Measurements from ENCODE around the gene ATP8A2. TPM values are rescaled to one million over a fixed set of nuclear protein-coding genes. Genes with fewer than 3 reads are reported as not detected.

Gene ATP8A2
- total RNA-seq, 1 experiment from 2014 or later = 5.2 TPM

DNA sequence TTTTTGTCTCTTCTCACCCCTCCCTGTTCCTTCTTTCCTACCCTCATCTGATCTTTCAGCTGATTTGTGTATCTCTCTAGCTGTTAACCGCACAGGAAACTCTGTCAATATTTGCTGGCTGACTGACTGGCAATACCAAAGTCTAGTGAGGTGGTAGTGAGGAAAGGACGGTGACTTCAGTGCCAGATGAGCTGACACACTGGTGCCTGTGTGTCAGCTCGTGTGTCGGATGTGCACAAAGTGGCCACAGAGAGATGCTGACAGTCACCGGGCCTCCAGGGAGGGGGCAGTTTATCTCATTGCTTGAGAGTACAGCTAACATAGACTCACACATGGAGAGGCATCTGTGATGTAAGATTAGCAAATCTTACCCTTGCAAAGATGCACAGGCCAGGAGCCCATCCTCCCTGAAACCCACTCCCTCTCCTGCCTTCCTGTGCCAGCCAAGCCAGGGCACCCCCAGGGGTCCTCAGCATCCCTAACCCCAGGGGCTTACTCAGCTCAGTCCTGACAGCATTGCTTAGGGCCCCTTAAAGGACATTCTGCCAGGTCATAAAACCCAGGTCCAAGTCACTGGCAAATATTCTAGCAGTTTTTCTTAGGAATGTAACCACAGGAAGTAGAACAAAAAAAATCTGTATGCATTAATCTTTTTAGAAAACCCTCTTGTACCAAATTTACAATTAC lies 599.8 kb downstream of the ATP8A2 start:
- Mint-ChIP-seq H3K4me3 (no peak overlapping the region), H3K36me3 (no peaks in the 10 kb centered on the region), H3K27me3 (ENCODE audit: low read depth) (peaks cover 36% of the 10 kb centered on the region), H3K4me1 (peaks cover 83% of the 10 kb centered on the region), H3K9me3 (no peaks in the 10 kb centered on the region), H3K27ac (no peak overlapping the region)
- TF ChIP-seq, protein P1, sequence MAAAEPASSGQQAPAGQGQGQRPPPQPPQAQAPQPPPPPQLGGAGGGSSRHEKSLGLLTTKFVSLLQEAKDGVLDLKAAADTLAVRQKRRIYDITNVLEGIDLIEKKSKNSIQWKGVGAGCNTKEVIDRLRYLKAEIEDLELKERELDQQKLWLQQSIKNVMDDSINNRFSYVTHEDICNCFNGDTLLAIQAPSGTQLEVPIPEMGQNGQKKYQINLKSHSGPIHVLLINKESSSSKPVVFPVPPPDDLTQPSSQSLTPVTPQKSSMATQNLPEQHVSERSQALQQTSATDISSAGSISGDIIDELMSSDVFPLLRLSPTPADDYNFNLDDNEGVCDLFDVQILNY (CRISPR knock-in tag; IDR thresholded peaks at IDR 0.05) = no peak
- TF ChIP-seq, protein P2, sequence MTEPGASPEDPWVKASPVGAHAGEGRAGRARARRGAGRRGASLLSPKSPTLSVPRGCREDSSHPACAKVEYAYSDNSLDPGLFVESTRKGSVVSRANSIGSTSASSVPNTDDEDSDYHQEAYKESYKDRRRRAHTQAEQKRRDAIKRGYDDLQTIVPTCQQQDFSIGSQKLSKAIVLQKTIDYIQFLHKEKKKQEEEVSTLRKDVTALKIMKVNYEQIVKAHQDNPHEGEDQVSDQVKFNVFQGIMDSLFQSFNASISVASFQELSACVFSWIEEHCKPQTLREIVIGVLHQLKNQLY (CRISPR knock-in tag; IDR thresholded peaks at IDR 0.05) = no peak
- TF ChIP-seq ZNF138 (CRISPR knock-in tag; conservative IDR thresholded peaks at IDR 0.05) = no peak
- TF ChIP-seq, protein P3, sequence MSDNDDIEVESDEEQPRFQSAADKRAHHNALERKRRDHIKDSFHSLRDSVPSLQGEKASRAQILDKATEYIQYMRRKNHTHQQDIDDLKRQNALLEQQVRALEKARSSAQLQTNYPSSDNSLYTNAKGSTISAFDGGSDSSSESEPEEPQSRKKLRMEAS (CRISPR knock-in tag; IDR thresholded peaks at IDR 0.05) = no peak
- no peak for TF ChIP-seq NR1H2 (CRISPR knock-in tag; IDR thresholded peaks at IDR 0.05)
- TF ChIP-seq, protein P4, sequence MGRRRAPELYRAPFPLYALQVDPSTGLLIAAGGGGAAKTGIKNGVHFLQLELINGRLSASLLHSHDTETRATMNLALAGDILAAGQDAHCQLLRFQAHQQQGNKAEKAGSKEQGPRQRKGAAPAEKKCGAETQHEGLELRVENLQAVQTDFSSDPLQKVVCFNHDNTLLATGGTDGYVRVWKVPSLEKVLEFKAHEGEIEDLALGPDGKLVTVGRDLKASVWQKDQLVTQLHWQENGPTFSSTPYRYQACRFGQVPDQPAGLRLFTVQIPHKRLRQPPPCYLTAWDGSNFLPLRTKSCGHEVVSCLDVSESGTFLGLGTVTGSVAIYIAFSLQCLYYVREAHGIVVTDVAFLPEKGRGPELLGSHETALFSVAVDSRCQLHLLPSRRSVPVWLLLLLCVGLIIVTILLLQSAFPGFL (CRISPR knock-in tag; IDR thresholded peaks at IDR 0.05; ENCODE audit: borderline replicate concordance) = no peak
- TF ChIP-seq CBFB (CRISPR knock-in tag; IDR thresholded peaks at IDR 0.05; ENCODE audit: low read depth) = no peak
- TF ChIP-seq, protein P5, sequence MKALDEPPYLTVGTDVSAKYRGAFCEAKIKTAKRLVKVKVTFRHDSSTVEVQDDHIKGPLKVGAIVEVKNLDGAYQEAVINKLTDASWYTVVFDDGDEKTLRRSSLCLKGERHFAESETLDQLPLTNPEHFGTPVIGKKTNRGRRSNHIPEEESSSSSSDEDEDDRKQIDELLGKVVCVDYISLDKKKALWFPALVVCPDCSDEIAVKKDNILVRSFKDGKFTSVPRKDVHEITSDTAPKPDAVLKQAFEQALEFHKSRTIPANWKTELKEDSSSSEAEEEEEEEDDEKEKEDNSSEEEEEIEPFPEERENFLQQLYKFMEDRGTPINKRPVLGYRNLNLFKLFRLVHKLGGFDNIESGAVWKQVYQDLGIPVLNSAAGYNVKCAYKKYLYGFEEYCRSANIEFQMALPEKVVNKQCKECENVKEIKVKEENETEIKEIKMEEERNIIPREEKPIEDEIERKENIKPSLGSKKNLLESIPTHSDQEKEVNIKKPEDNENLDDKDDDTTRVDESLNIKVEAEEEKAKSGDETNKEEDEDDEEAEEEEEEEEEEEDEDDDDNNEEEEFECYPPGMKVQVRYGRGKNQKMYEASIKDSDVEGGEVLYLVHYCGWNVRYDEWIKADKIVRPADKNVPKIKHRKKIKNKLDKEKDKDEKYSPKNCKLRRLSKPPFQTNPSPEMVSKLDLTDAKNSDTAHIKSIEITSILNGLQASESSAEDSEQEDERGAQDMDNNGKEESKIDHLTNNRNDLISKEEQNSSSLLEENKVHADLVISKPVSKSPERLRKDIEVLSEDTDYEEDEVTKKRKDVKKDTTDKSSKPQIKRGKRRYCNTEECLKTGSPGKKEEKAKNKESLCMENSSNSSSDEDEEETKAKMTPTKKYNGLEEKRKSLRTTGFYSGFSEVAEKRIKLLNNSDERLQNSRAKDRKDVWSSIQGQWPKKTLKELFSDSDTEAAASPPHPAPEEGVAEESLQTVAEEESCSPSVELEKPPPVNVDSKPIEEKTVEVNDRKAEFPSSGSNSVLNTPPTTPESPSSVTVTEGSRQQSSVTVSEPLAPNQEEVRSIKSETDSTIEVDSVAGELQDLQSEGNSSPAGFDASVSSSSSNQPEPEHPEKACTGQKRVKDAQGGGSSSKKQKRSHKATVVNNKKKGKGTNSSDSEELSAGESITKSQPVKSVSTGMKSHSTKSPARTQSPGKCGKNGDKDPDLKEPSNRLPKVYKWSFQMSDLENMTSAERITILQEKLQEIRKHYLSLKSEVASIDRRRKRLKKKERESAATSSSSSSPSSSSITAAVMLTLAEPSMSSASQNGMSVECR (CRISPR knock-in tag; IDR thresholded peaks at IDR 0.05; ENCODE audit: borderline replicate concordance) = no peak
- TF ChIP-seq NFATC4 (CRISPR knock-in tag; IDR thresholded peaks at IDR 0.05) = no peak
- TF ChIP-seq, protein P6, sequence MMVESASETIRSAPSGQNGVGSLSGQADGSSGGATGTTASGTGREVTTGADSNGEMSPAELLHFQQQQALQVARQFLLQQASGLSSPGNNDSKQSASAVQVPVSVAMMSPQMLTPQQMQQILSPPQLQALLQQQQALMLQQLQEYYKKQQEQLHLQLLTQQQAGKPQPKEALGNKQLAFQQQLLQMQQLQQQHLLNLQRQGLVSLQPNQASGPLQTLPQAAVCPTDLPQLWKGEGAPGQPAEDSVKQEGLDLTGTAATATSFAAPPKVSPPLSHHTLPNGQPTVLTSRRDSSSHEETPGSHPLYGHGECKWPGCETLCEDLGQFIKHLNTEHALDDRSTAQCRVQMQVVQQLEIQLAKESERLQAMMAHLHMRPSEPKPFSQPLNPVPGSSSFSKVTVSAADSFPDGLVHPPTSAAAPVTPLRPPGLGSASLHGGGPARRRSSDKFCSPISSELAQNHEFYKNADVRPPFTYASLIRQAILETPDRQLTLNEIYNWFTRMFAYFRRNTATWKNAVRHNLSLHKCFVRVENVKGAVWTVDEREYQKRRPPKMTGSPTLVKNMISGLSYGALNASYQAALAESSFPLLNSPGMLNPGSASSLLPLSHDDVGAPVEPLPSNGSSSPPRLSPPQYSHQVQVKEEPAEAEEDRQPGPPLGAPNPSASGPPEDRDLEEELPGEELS (CRISPR knock-in tag; IDR thresholded peaks at IDR 0.05) = no peak
- POLR2A ChIA-PET = interaction anchor here (0.6 kb wide), 1 partner anchor 86 kb away, joined by 3 read pairs; no protein-coding TSS in a partner anchor
- CTCF ChIA-PET = interaction anchor here (1.6 kb wide), 1 partner anchor 66 kb away, joined by 7 read pairs; no protein-coding TSS in a partner anchor
- DNase-seq (ENCODE audit: low spot score) (no peak), ATAC-seq (no peak; the same call in 1 of the 2 replicates)

DNA sequence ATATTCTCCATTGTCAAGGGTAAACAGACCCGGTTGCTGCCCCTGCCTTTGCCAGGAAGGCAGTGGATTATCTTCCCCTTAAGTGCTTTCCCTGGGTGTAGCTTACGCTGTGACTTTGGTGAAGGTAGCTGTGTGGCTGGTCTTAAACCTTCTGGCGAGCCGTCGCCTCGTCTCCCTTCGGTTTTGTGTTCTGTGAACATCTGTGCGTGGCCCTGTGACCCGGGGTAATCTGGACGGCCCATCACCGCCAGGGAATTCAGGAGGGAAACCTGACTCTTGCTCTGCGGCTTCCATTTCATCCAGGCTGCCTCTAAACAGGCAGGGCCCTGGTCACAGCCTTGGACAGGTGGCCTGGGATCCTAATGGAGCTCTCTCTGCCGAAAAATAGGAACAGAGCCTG lies 601.3 kb downstream of the ATP8A2 start:
- peaks cover 36% of the 10 kb centered on the region for H3K27me3 Mint-ChIP-seq (ENCODE audit: low read depth)
- H3K4me3 Mint-ChIP-seq = no peak overlapping the region
- POLR2A ChIA-PET = no interaction called here
- H3K4me1 Mint-ChIP-seq = peaks cover 84% of the 10 kb centered on the region
- no peaks in the 10 kb centered on the region for H3K9me3 Mint-ChIP-seq
- CTCF ChIA-PET = interaction anchor here (0.8 kb wide), 1 partner anchor 64 kb away, joined by 4 read pairs; no protein-coding TSS in a partner anchor
- H3K27ac Mint-ChIP-seq = no peak overlapping the region; the same call in 1 of the 2 replicates
- no peaks in the 10 kb centered on the region for H3K36me3 Mint-ChIP-seq
- DNase-seq (ENCODE audit: low spot score) (no peak), ATAC-seq (no peak)
- TF ChIP-seq ZNF416 (CRISPR knock-in tag; IDR thresholded peaks at IDR 0.05) = no peak
- TF ChIP-seq, protein P7, sequence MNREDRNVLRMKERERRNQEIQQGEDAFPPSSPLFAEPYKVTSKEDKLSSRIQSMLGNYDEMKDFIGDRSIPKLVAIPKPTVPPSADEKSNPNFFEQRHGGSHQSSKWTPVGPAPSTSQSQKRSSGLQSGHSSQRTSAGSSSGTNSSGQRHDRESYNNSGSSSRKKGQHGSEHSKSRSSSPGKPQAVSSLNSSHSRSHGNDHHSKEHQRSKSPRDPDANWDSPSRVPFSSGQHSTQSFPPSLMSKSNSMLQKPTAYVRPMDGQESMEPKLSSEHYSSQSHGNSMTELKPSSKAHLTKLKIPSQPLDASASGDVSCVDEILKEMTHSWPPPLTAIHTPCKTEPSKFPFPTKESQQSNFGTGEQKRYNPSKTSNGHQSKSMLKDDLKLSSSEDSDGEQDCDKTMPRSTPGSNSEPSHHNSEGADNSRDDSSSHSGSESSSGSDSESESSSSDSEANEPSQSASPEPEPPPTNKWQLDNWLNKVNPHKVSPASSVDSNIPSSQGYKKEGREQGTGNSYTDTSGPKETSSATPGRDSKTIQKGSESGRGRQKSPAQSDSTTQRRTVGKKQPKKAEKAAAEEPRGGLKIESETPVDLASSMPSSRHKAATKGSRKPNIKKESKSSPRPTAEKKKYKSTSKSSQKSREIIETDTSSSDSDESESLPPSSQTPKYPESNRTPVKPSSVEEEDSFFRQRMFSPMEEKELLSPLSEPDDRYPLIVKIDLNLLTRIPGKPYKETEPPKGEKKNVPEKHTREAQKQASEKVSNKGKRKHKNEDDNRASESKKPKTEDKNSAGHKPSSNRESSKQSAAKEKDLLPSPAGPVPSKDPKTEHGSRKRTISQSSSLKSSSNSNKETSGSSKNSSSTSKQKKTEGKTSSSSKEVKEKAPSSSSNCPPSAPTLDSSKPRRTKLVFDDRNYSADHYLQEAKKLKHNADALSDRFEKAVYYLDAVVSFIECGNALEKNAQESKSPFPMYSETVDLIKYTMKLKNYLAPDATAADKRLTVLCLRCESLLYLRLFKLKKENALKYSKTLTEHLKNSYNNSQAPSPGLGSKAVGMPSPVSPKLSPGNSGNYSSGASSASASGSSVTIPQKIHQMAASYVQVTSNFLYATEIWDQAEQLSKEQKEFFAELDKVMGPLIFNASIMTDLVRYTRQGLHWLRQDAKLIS (CRISPR knock-in tag; IDR thresholded peaks at IDR 0.05; ENCODE audit: borderline replicate concordance) = no peak
- TF ChIP-seq, protein P8, sequence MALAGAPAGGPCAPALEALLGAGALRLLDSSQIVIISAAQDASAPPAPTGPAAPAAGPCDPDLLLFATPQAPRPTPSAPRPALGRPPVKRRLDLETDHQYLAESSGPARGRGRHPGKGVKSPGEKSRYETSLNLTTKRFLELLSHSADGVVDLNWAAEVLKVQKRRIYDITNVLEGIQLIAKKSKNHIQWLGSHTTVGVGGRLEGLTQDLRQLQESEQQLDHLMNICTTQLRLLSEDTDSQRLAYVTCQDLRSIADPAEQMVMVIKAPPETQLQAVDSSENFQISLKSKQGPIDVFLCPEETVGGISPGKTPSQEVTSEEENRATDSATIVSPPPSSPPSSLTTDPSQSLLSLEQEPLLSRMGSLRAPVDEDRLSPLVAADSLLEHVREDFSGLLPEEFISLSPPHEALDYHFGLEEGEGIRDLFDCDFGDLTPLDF (CRISPR knock-in tag; IDR thresholded peaks at IDR 0.05) = no peak
- TF ChIP-seq JUN (CRISPR knock-in tag; IDR thresholded peaks at IDR 0.05) = no peak
- TF ChIP-seq, protein P4 (CRISPR knock-in tag; IDR thresholded peaks at IDR 0.05; ENCODE audit: borderline replicate concordance) = no peak
- TF ChIP-seq CREB1 (CRISPR knock-in tag; IDR thresholded peaks at IDR 0.05) = no peak
- TF ChIP-seq, protein P9, sequence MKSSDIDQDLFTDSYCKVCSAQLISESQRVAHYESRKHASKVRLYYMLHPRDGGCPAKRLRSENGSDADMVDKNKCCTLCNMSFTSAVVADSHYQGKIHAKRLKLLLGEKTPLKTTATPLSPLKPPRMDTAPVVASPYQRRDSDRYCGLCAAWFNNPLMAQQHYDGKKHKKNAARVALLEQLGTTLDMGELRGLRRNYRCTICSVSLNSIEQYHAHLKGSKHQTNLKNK (CRISPR knock-in tag; IDR thresholded peaks at IDR 0.05) = no peak

Data from WTC11 (cell line).